Cerebellar nuclear complex (tissue), 1 donor: ENCODE data around the gene SBNO2.

Experiments used
- DNase-seq, 2 experiments: peaks; one replicate each; lab custom pipeline; 2025; lab: John Stamatoyannopoulos, UW

Gene SBNO2

GRCh38 chr19:1153891-1154730, 20.0 kb downstream of the SBNO2 start:
- no peak for DNase-seq

- no peak for DNase-seq
Observed at GRCh38 chr19:1151917-1152587, 22.0 kb downstream of the SBNO2 start.

- DNase-seq, result no peak
Observed at GRCh38 chr19:1151037-1151724, 22.9 kb downstream of the SBNO2 start.

- no peak for DNase-seq
Observed at GRCh38 chr19:1150333-1151036, 23.6 kb downstream of the SBNO2 start.

- DNase-seq, result no peak
Observed at GRCh38 chr19:1149259-1150045, 24.6 kb downstream of the SBNO2 start.

GRCh38 chr19:1147934-1148549, 26.0 kb downstream of the SBNO2 start:
- no peak for DNase-seq

- no peak for DNase-seq
Observed at GRCh38 chr19:1146858-1147780, 26.9 kb downstream of the SBNO2 start.

GRCh38 chr19:1146412-1146699, 27.7 kb downstream of the SBNO2 start:
- DNase-seq, result no peak

GRCh38 chr19:1145635-1146411, 28.2 kb downstream of the SBNO2 start:
- no peak for DNase-seq

- DNase-seq, result no peak
Observed at GRCh38 chr19:1144741-1145140, 29.3 kb downstream of the SBNO2 start.

- no peak for DNase-seq
Observed at GRCh38 chr19:1143828-1144399, 30.2 kb downstream of the SBNO2 start.

GRCh38 chr19:1141944-1142343, 32.1 kb downstream of the SBNO2 start:
- no peak for DNase-seq

GRCh38 chr19:1140272-1141027, 33.6 kb downstream of the SBNO2 start:
- no peak for DNase-seq

- DNase-seq, result no peak
Observed at GRCh38 chr19:1139126-1139525, 34.9 kb downstream of the SBNO2 start.

- DNase-seq, result no peak
Observed at GRCh38 chr19:1138121-1138520, 35.9 kb downstream of the SBNO2 start.

- DNase-seq, result no peak
Observed at GRCh38 chr19:1136621-1137317, 37.3 kb downstream of the SBNO2 start.

GRCh38 chr19:1136201-1136600, 37.9 kb downstream of the SBNO2 start:
- no peak for DNase-seq

- no peak for DNase-seq
Observed at GRCh38 chr19:1135454-1135853, 38.6 kb downstream of the SBNO2 start.
